ENCODE data around the gene DCUN1D3.

DCUN1D3 gene

GRCh38 chr16:20903899-20904506, 3.8 kb upstream of the DCUN1D3 start:
- Histone ChIP-seq H3K4me1 (ENCODE audit: control insufficient read depth in 2 of 2, insufficient read depth in 2 of 2, low read length in 2 of 2) (peaks cover 19 to 29% of the 10 kb centered on the region in 2 donors), H3K9ac (ENCODE audit: low read depth in 1 of 2, low read length in 2 of 2) (no peak overlapping the region), H3K27ac (ENCODE audit: low read depth in 2 of 2, low read length in 2 of 2) (peak overlapping the region; percentile 13 to 20), H3K4me3 (ENCODE audit: low read length in 2 of 2) (no peak overlapping the region), H3K36me3 (ENCODE audit: control insufficient read depth in 2 of 2, insufficient read depth in 2 of 2, low read length in 2 of 2) (no peaks in the 10 kb centered on the region), H3K9me3 (ENCODE audit: control insufficient read depth in 2 of 2, low read length in 2 of 2) (no peaks in the 10 kb centered on the region), H3K27me3 (ENCODE audit: control insufficient read depth in 2 of 2, insufficient read depth in 2 of 2, low read length in 2 of 2) (no peaks in the 10 kb centered on the region)

DNA sequence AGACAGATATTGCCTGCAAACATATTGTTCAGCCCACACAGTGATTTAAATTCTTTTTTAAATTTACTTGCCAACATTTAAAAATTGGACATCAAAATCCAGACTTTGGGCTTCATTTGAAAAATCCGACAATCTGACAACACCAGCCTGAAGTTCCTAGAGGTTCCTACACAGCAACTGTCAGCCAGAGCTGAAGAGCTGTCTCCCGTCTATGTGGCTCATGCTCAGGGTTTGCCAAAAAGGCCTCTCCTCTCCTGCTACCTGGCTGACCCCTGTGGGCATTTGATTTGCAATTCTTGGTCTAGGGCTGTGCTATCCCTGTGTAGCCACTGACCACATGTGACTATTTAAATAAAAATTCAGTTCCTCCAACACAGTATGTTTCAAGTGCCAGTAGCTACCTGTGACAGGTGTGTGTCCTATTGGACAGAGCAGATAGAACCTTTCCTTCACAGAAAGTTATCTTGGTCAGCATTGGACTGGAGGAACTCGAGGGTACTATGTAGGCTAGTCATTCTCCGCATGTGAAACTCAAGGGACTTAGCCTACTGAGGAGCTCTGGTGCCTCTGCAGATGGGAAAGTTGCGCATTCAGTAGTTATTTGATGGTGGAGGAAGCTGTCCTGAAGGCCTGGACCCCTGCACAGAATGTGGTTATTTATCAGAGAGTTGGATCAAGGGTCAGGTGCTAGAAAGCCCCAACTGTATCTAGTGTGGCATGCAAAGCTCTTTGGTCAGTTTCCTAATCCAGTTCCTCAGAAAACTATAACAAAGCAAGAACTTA, 3.1 kb upstream of the DCUN1D3 start:
- Histone ChIP-seq H3K4me3 (ENCODE audit: low read length in 2 of 2) (no peak overlapping the region), H3K4me1 (ENCODE audit: control insufficient read depth in 2 of 2, insufficient read depth in 2 of 2, low read length in 2 of 2) (peaks cover 22 to 32% of the 10 kb centered on the region in 2 donors), H3K9me3 (ENCODE audit: control insufficient read depth in 2 of 2, low read length in 2 of 2) (no peaks in the 10 kb centered on the region), H3K9ac (ENCODE audit: low read depth in 1 of 2, low read length in 2 of 2) (no peak overlapping the region), H3K27me3 (ENCODE audit: control insufficient read depth in 2 of 2, insufficient read depth in 2 of 2, low read length in 2 of 2) (no peaks in the 10 kb centered on the region), H3K27ac (ENCODE audit: low read depth in 2 of 2, low read length in 2 of 2) (peak overlapping the region in 1 of 2 donors; percentile 13), H3K36me3 (ENCODE audit: control insufficient read depth in 2 of 2, insufficient read depth in 2 of 2, low read length in 2 of 2) (no peaks in the 10 kb centered on the region)

- no peak overlapping the region for H3K4me3 ChIP-seq (ENCODE audit: low read length in 2 of 2)
Observed at GRCh38 chr16:20902426-20902825, 2.3 kb upstream of the DCUN1D3 start.

GRCh38 chr16:20901436-20902112, 1.4 kb upstream of the DCUN1D3 start:
- Histone ChIP-seq H3K4me1 (ENCODE audit: control insufficient read depth in 2 of 2, insufficient read depth in 2 of 2, low read length in 2 of 2) (peaks cover 22 to 32% of the 10 kb centered on the region in 2 donors), H3K9me3 (ENCODE audit: control insufficient read depth in 2 of 2, low read length in 2 of 2) (no peaks in the 10 kb centered on the region), H3K9ac (ENCODE audit: low read depth in 1 of 2, low read length in 2 of 2) (peak overlapping the region; percentile 90 to 92), H3K36me3 (ENCODE audit: control insufficient read depth in 2 of 2, insufficient read depth in 2 of 2, low read length in 2 of 2) (peaks cover 0 to 4% of the 10 kb centered on the region in 2 donors), H3K27me3 (ENCODE audit: control insufficient read depth in 2 of 2, insufficient read depth in 2 of 2, low read length in 2 of 2) (no peaks in the 10 kb centered on the region), H3K27ac (ENCODE audit: low read depth in 2 of 2, low read length in 2 of 2) (peak overlapping the region; percentile 95), H3K4me3 (ENCODE audit: low read length in 2 of 2) (peak overlapping the region; percentile 92 to 98)

More at GRCh38 chr16:20902426-20902825, 2.3 kb upstream of the DCUN1D3 start:
- H3K4me1 ChIP-seq (ENCODE audit: control insufficient read depth in 2 of 2, insufficient read depth in 2 of 2, low read length in 2 of 2), result peaks cover 22 to 32% of the 10 kb centered on the region in 2 donors
- no peaks in the 10 kb centered on the region for H3K36me3 ChIP-seq (ENCODE audit: control insufficient read depth in 2 of 2, insufficient read depth in 2 of 2, low read length in 2 of 2)
- H3K27me3 ChIP-seq (ENCODE audit: control insufficient read depth in 2 of 2, insufficient read depth in 2 of 2, low read length in 2 of 2), result no peaks in the 10 kb centered on the region
- peak overlapping the region in 1 of 2 donors; percentile 13 for H3K27ac ChIP-seq (ENCODE audit: low read depth in 2 of 2, low read length in 2 of 2)
- H3K9ac ChIP-seq (ENCODE audit: low read depth in 1 of 2, low read length in 2 of 2), result no peak overlapping the region
- no peaks in the 10 kb centered on the region for H3K9me3 ChIP-seq (ENCODE audit: control insufficient read depth in 2 of 2, low read length in 2 of 2)

DNA sequence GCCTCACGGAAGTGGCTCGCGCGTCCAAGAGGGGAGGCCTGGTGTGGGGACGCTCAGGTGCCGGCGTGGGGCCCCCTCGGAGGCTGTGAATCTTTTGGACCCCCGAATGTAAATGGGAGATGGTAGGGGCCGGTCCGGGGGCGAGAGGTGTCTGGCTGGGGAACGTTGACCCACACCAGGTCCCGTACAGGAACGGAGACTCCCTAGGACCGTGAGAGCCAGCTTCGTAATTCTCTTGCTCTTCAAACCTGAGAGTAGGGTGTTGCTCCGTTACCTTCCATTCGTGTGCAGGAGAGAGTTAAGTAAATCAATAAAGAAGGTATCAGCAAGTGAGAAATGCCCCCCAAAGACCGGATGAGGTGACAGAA, 894 bp upstream of the DCUN1D3 start:
- peak overlapping the region; percentile 92 to 98 for H3K4me3 ChIP-seq (ENCODE audit: low read length in 2 of 2)
- peak overlapping the region; percentile 90 to 92 for H3K9ac ChIP-seq (ENCODE audit: low read depth in 1 of 2, low read length in 2 of 2)
- peaks cover 22 to 28% of the 10 kb centered on the region in 2 donors for H3K4me1 ChIP-seq (ENCODE audit: control insufficient read depth in 2 of 2, insufficient read depth in 2 of 2, low read length in 2 of 2)
- no peaks in the 10 kb centered on the region for H3K27me3 ChIP-seq (ENCODE audit: control insufficient read depth in 2 of 2, insufficient read depth in 2 of 2, low read length in 2 of 2)
- H3K9me3 ChIP-seq (ENCODE audit: control insufficient read depth in 2 of 2, low read length in 2 of 2), result no peaks in the 10 kb centered on the region
- peaks cover 0 to 6% of the 10 kb centered on the region in 2 donors for H3K36me3 ChIP-seq (ENCODE audit: control insufficient read depth in 2 of 2, insufficient read depth in 2 of 2, low read length in 2 of 2)
- peak overlapping the region; percentile 95 for H3K27ac ChIP-seq (ENCODE audit: low read depth in 2 of 2, low read length in 2 of 2)

DNA sequence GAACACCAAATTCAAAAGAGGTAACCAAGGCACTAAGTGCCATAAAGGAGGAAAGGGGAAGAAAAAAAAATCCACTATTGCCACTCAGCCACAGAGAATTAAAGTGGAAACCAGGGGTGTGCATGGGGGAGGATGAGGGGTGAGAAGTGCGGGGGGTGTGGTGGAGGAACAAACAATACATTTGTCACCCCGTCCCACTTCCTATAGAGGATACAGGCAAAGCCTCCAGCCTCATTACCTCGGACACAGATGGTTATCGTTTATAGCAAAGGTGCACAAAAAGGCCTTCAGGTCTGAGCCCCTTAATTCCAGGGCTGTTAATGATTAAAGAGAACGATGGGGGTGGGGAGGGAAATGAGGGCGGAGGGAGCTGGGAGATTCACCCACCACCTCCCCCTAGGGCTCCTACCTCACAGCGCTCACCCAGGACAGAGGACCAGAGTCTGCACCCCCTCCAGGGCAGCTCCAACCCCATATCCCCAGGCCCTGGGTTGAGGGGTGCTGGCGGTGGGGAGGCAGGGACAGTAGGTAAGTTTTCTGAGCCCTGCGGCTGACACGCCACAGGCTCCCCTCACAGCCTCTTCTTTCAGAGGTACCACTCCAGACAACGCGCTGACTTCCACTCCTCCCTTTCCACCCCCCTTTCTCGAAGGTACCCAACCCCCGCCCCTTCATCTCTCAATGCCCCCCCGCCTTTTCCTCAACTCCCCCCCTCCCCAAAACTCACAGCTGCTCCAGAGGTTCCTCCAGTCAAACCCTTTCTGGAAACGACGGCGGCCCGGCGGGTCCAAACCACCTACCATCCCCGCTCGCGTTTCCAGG, 470 bp downstream of the DCUN1D3 start:
- Histone ChIP-seq H3K9ac (ENCODE audit: low read depth in 1 of 2, low read length in 2 of 2) (peak overlapping the region; percentile 71 to 90), H3K27me3 (ENCODE audit: control insufficient read depth in 2 of 2, insufficient read depth in 2 of 2, low read length in 2 of 2) (no peaks in the 10 kb centered on the region), H3K36me3 (ENCODE audit: control insufficient read depth in 2 of 2, insufficient read depth in 2 of 2, low read length in 2 of 2) (peaks cover under 1 to 10% of the 10 kb centered on the region in 2 donors), H3K4me1 (ENCODE audit: control insufficient read depth in 2 of 2, insufficient read depth in 2 of 2, low read length in 2 of 2) (peaks cover 21 to 23% of the 10 kb centered on the region in 2 donors), H3K27ac (ENCODE audit: low read depth in 2 of 2, low read length in 2 of 2) (peak overlapping the region; percentile 95), H3K9me3 (ENCODE audit: control insufficient read depth in 2 of 2, low read length in 2 of 2) (no peaks in the 10 kb centered on the region), H3K4me3 (ENCODE audit: low read length in 2 of 2) (peak overlapping the region; percentile 92 to 98)

DNA sequence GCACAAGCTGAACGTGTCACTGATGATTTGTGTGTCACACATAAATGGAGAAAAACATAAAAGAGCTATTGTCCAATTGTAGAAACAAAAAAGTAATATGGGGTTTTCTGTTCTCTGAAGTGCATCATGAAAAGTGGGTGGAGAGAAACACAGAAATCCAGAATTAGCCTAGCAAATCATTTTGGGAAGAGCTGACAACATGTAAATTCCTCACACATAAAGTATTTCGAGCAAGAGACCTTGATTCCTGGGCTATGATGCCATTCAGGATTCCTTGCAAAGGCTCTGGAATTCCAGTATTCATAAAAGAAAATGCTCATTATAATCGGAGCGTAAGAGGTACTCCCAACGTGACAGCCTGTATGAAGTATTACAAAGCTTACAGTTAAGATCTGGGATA, 1.1 kb downstream of the DCUN1D3 start:
- H3K27me3 ChIP-seq (ENCODE audit: control insufficient read depth in 2 of 2, insufficient read depth in 2 of 2, low read length in 2 of 2), result no peaks in the 10 kb centered on the region
- peaks cover 20% of the 10 kb centered on the region in 2 donors for H3K4me1 ChIP-seq (ENCODE audit: control insufficient read depth in 2 of 2, insufficient read depth in 2 of 2, low read length in 2 of 2)
- peaks cover 4 to 10% of the 10 kb centered on the region in 2 donors for H3K36me3 ChIP-seq (ENCODE audit: control insufficient read depth in 2 of 2, insufficient read depth in 2 of 2, low read length in 2 of 2)
- no peaks in the 10 kb centered on the region for H3K9me3 ChIP-seq (ENCODE audit: control insufficient read depth in 2 of 2, low read length in 2 of 2)
- peak overlapping the region; percentile 92 to 98 for H3K4me3 ChIP-seq (ENCODE audit: low read length in 2 of 2)
- peak overlapping the region; percentile 95 for H3K27ac ChIP-seq (ENCODE audit: low read depth in 2 of 2, low read length in 2 of 2)
- peak overlapping the region in 1 of 2 donors; percentile 71 for H3K9ac ChIP-seq (ENCODE audit: low read depth in 1 of 2, low read length in 2 of 2)

DNA sequence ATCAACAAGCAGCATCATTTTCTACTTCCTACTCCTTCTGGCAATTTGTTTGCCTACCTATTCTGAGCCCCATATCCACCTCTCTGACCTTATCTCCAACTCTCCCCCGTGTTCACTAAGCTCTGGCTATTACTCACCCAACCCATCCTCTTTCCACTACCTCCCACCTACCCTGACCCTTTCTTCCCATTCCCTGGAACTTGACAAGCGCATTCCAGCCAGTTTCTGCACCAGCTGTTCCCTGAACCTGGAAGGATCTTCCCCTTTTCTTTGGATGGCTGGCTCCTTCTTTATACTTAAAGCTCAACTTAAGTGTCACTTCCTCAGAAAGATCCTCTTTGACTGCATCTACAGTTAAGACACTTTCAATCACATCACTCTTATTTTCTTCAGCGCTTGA, 2.2 kb downstream of the DCUN1D3 start:
- H3K9me3 ChIP-seq (ENCODE audit: control insufficient read depth in 2 of 2, low read length in 2 of 2), result no peaks in the 10 kb centered on the region
- H3K4me1 ChIP-seq (ENCODE audit: control insufficient read depth in 2 of 2, insufficient read depth in 2 of 2, low read length in 2 of 2), result peaks cover 13 to 14% of the 10 kb centered on the region in 2 donors
- no peak overlapping the region for H3K27ac ChIP-seq (ENCODE audit: low read depth in 2 of 2, low read length in 2 of 2)
- no peak overlapping the region for H3K9ac ChIP-seq (ENCODE audit: low read depth in 1 of 2, low read length in 2 of 2)
- no peak overlapping the region for H3K4me3 ChIP-seq (ENCODE audit: low read length in 2 of 2)
- H3K36me3 ChIP-seq (ENCODE audit: control insufficient read depth in 2 of 2, insufficient read depth in 2 of 2, low read length in 2 of 2), result peaks cover 7 to 10% of the 10 kb centered on the region in 2 donors
- H3K27me3 ChIP-seq (ENCODE audit: control insufficient read depth in 2 of 2, insufficient read depth in 2 of 2, low read length in 2 of 2), result no peaks in the 10 kb centered on the region

DNA sequence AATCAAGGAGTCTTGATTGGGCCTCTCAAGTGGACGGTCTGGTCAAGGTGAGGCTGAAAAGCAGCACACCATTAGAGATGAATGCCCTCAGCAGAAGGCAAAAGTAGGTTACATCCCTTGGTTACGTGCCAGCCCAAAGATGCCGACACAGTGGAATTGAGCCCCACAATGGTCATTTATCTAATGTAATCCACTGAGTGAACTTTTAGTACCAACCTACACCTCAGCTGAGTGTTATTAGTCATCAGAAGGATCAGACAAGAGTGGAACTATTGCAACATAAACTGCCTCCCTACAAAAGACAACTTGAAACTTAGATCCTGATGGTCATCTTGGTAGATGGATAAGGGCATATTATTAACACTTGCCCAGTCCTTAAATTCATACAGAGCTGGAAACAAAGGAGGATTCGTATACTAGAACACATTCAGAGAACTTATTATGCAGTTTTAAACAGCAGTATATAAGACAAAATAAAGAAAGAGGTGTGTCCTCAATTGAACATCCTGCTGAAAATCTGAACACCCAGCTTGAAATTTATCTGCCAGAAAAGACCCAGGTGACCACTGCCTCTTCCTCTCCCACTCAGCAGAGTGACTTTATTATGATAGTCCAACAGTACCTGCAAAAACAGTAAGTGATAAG, 2.8 kb downstream of the DCUN1D3 start:
- peaks cover 7 to 10% of the 10 kb centered on the region in 2 donors for H3K36me3 ChIP-seq (ENCODE audit: control insufficient read depth in 2 of 2, insufficient read depth in 2 of 2, low read length in 2 of 2)
- H3K9ac ChIP-seq (ENCODE audit: low read depth in 1 of 2, low read length in 2 of 2), result no peak overlapping the region
- no peak overlapping the region for H3K27ac ChIP-seq (ENCODE audit: low read depth in 2 of 2, low read length in 2 of 2)
- peaks cover 13 to 14% of the 10 kb centered on the region in 2 donors for H3K4me1 ChIP-seq (ENCODE audit: control insufficient read depth in 2 of 2, insufficient read depth in 2 of 2, low read length in 2 of 2)
- H3K9me3 ChIP-seq (ENCODE audit: control insufficient read depth in 2 of 2, low read length in 2 of 2), result no peaks in the 10 kb centered on the region
- no peaks in the 10 kb centered on the region for H3K27me3 ChIP-seq (ENCODE audit: control insufficient read depth in 2 of 2, insufficient read depth in 2 of 2, low read length in 2 of 2)
- no peak overlapping the region for H3K4me3 ChIP-seq (ENCODE audit: low read length in 2 of 2)

Measured in mucosa of rectum (tissue), 2 donors.